HepG2 (cell line): Measurements from ENCODE around the gene HDAC10. TPM values are rescaled to one million over a fixed set of nuclear protein-coding genes. Genes with fewer than 3 reads are reported as not detected.

ENCODE experiments used
- ELF4 ChIP-seq: sonication (generic); formaldehyde crosslinking; IDR thresholded peaks from 2 replicates; pipeline ENCODE4 v1.5.0; 2020; ENCODE audit warnings: missing genetic modification reagents, mild to moderate bottlenecking, moderate library complexity, borderline replicate concordance
- GATA4 ChIP-seq: sonication (generic); IDR thresholded peaks from 2 replicates; pipeline ENCODE4 v1.6.1; 2016; ENCODE audit warnings: antibody characterized with exemption, low read depth, borderline replicate concordance
- LCORL ChIP-seq, 2 experiments: fragments of 450-650 bp in 1 of 2; sonication (generic) in 1 of 2; formaldehyde crosslinking in 1 of 2; IDR thresholded peaks; 2 replicates each; pipeline versions ENCODE4 v1.5.0 to v1.6.1; 2017 to 2020; ENCODE audit warnings: antibody characterized with exemption in 1 of 2, missing genetic modification reagents in 1 of 2
- MAF1 ChIP-seq: sonication (generic); formaldehyde crosslinking; IDR thresholded peaks from 2 replicates; pipeline ENCODE4 v1.5.0; 2020; ENCODE audit warnings: missing genetic modification reagents, borderline replicate concordance
- MED1 ChIP-seq: sonication (generic); formaldehyde crosslinking; IDR thresholded peaks from 2 replicates; pipeline ENCODE4 v1.4.0; 2020; ENCODE audit warnings: missing genetic modification reagents
- PCBP1 ChIP-seq: fragments of 200-400 bp; formaldehyde crosslinking; IDR thresholded peaks from 2 replicates; pipeline ENCODE4 v1.6.1; 2017; ENCODE audit warnings: mild to moderate bottlenecking, low read depth, low read length, borderline replicate concordance
- RFX1 ChIP-seq: fragments of 450-650 bp; IDR thresholded peaks from 2 replicates; pipeline ENCODE4 v1.6.1; 2017
- SIN3A ChIP-seq: IDR thresholded peaks from 2 replicates; pipeline ENCODE4 v1.6.1; 2011; ENCODE audit warnings: low read depth, mild to moderate bottlenecking, control low read depth, low read length, borderline replicate concordance
- SIX4 ChIP-seq: sonication (generic); formaldehyde crosslinking; IDR thresholded peaks from 2 replicates; pipeline ENCODE4 v1.4.0; 2020; ENCODE audit warnings: missing genetic modification reagents
- SP2 ChIP-seq: sonication (generic); formaldehyde crosslinking; IDR thresholded peaks from 2 replicates; pipeline ENCODE4 v1.5.1; 2020; ENCODE audit warnings: mild to moderate bottlenecking, missing genetic modification reagents
- YEATS4 ChIP-seq: sonication (generic); formaldehyde crosslinking; IDR thresholded peaks from 2 replicates; pipeline ENCODE4 v1.4.0; 2020; ENCODE audit warnings: missing genetic modification reagents, borderline replicate concordance
- ZSCAN21 ChIP-seq: sonication (generic); formaldehyde crosslinking; IDR thresholded peaks from 2 replicates; pipeline ENCODE4 v1.8.0; 2022; ENCODE audit warnings: mild to moderate bottlenecking, missing genetic modification reagents, moderate library complexity, borderline replicate concordance
- polyA plus RNA-seq, 8 experiments: library from polyadenylated mRNA; depleted of rRNA in 3 of 8; stranded (reverse) in 7 of 8; unstranded in 1 of 8; fragments of >200 nt; fragmentation: Illumina TruSeq in 4 of 8; extraction: Trizol in 4 of 8; gene quantifications; 2 replicates each; pipeline versions ENCODE4 v1.2.1 to v1.2.3, GENCODE V29; 2011 to 2016; ENCODE audit warnings: low read depth in 4 of 8, missing spikeins in 1 of 8, mixed read lengths in 1 of 8; ENCODE audit not compliant: insufficient read depth in 1 of 8
- total RNA-seq, 5 experiments: library from RNA; depleted of rRNA; stranded (reverse); fragments of >200 nt; fragmentation: Illumina TruSeq; extraction: Trizol; gene quantifications; 2 replicates each; pipeline ENCODE4 v1.2.3, GENCODE V29; 2016; ENCODE audit warnings: low read depth in 1 of 5
- TF ChIP-seq, protein P1 (sequence below): sonication (generic); formaldehyde crosslinking; IDR thresholded peaks from 2 replicates; pipeline ENCODE4 v1.4.0; 2020; ENCODE audit warnings: mild to moderate bottlenecking, missing genetic modification reagents
- TF ChIP-seq, protein P2 (sequence below): sonication (generic); formaldehyde crosslinking; IDR thresholded peaks from 2 replicates; pipeline ENCODE4 v1.4.0; 2020; ENCODE audit warnings: missing genetic modification reagents
- TF ChIP-seq, protein P3 (sequence below): IDR thresholded peaks from 2 replicates; pipeline ENCODE4 v1.6.1; 2018; ENCODE audit warnings: missing genetic modification reagents, mild to moderate bottlenecking, missing compliant biosample characterization

HDAC10 gene
- total and polyA plus RNA-seq, 2 of the 13 experiments (the other 11 are each of a cell fraction or from before 2014, with no cell fraction given), result 13.9 to 14.9 TPM

DNA sequence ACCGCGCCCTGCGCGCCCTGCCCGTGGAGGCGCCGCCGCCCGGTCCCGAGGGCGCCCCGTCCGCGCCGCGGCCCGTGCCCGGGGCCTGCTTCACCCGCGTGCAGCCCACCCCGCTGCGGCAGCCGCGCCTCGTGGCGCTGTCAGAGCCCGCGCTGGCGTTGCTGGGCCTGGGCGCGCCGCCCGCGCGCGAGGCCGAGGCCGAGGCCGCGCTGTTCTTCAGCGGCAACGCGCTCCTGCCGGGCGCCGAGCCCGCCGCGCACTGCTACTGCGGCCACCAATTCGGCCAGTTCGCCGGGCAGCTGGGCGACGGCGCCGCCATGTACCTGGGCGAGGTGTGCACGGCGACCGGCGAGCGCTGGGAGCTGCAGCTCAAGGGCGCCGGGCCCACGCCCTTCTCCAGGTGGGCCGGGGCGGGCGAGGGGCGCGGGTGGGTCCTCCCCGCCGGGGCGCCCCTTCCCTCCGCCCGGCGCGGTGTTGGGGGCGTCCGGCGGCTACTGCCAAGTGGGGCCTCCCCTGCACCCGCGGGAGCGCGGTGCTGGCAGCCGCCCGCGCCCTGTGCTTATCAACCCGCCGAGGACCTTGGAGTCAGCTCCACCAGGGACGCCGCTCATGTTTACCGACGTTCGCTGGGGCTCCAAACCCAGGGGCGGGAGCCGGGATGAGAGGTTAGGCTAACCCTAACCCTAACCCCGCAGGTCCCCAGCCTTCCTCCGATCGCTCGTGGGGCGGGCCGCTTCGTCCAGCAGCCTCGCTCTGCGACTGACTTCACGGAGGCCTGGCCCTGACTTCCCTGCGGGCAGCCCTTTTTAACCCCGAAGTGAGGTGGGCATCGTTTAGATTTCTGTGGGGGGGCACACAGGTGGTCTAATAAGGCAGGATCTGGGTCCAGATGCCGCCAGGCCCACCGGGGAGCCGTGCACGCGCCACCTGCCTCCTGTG lies 49.6 kb downstream of the HDAC10 start (continued):
- TF ChIP-seq, protein P1, sequence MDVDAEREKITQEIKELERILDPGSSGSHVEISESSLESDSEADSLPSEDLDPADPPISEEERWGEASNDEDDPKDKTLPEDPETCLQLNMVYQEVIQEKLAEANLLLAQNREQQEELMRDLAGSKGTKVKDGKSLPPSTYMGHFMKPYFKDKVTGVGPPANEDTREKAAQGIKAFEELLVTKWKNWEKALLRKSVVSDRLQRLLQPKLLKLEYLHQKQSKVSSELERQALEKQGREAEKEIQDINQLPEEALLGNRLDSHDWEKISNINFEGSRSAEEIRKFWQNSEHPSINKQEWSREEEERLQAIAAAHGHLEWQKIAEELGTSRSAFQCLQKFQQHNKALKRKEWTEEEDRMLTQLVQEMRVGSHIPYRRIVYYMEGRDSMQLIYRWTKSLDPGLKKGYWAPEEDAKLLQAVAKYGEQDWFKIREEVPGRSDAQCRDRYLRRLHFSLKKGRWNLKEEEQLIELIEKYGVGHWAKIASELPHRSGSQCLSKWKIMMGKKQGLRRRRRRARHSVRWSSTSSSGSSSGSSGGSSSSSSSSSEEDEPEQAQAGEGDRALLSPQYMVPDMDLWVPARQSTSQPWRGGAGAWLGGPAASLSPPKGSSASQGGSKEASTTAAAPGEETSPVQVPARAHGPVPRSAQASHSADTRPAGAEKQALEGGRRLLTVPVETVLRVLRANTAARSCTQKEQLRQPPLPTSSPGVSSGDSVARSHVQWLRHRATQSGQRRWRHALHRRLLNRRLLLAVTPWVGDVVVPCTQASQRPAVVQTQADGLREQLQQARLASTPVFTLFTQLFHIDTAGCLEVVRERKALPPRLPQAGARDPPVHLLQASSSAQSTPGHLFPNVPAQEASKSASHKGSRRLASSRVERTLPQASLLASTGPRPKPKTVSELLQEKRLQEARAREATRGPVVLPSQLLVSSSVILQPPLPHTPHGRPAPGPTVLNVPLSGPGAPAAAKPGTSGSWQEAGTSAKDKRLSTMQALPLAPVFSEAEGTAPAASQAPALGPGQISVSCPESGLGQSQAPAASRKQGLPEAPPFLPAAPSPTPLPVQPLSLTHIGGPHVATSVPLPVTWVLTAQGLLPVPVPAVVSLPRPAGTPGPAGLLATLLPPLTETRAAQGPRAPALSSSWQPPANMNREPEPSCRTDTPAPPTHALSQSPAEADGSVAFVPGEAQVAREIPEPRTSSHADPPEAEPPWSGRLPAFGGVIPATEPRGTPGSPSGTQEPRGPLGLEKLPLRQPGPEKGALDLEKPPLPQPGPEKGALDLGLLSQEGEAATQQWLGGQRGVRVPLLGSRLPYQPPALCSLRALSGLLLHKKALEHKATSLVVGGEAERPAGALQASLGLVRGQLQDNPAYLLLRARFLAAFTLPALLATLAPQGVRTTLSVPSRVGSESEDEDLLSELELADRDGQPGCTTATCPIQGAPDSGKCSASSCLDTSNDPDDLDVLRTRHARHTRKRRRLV, result no peak
- TF ChIP-seq SIX4 (CRISPR knock-in tag), result no peak
- no peak for TF ChIP-seq PCBP1
- TF ChIP-seq, protein P2, sequence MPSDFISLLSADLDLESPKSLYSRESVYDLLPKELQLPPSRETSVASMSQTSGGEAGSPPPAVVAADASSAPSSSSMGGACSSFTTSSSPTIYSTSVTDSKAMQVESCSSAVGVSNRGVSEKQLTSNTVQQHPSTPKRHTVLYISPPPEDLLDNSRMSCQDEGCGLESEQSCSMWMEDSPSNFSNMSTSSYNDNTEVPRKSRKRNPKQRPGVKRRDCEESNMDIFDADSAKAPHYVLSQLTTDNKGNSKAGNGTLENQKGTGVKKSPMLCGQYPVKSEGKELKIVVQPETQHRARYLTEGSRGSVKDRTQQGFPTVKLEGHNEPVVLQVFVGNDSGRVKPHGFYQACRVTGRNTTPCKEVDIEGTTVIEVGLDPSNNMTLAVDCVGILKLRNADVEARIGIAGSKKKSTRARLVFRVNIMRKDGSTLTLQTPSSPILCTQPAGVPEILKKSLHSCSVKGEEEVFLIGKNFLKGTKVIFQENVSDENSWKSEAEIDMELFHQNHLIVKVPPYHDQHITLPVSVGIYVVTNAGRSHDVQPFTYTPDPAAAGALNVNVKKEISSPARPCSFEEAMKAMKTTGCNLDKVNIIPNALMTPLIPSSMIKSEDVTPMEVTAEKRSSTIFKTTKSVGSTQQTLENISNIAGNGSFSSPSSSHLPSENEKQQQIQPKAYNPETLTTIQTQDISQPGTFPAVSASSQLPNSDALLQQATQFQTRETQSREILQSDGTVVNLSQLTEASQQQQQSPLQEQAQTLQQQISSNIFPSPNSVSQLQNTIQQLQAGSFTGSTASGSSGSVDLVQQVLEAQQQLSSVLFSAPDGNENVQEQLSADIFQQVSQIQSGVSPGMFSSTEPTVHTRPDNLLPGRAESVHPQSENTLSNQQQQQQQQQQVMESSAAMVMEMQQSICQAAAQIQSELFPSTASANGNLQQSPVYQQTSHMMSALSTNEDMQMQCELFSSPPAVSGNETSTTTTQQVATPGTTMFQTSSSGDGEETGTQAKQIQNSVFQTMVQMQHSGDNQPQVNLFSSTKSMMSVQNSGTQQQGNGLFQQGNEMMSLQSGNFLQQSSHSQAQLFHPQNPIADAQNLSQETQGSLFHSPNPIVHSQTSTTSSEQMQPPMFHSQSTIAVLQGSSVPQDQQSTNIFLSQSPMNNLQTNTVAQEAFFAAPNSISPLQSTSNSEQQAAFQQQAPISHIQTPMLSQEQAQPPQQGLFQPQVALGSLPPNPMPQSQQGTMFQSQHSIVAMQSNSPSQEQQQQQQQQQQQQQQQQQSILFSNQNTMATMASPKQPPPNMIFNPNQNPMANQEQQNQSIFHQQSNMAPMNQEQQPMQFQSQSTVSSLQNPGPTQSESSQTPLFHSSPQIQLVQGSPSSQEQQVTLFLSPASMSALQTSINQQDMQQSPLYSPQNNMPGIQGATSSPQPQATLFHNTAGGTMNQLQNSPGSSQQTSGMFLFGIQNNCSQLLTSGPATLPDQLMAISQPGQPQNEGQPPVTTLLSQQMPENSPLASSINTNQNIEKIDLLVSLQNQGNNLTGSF (CRISPR knock-in tag), result no peak
- 0 out of 2 replicates have a peak, but pooled peaks have one; percentile 19 for TF ChIP-seq ZSCAN21 (CRISPR knock-in tag)
- no peak for TF ChIP-seq LCORL (IDR thresholded peaks at IDR 0.05)
- TF ChIP-seq LCORL (CRISPR knock-in tag; IDR thresholded peaks at IDR 0.05), result no peak
- TF ChIP-seq MAF1 (CRISPR knock-in tag), result 0 out of 2 replicates have a peak, but pooled peaks have one; percentile 35
- TF ChIP-seq, protein P3, sequence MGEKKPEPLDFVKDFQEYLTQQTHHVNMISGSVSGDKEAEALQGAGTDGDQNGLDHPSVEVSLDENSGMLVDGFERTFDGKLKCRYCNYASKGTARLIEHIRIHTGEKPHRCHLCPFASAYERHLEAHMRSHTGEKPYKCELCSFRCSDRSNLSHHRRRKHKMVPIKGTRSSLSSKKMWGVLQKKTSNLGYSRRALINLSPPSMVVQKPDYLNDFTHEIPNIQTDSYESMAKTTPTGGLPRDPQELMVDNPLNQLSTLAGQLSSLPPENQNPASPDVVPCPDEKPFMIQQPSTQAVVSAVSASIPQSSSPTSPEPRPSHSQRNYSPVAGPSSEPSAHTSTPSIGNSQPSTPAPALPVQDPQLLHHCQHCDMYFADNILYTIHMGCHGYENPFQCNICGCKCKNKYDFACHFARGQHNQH, result no peak
- no peak for TF ChIP-seq RFX1
- no peak for TF ChIP-seq ELF4 (CRISPR knock-in tag)
- TF ChIP-seq GATA4, result no peak
- TF ChIP-seq SP2 (CRISPR knock-in tag), result no peak; the same call in 1 of the 2 replicates
- peak; percentile 24; the same call in 1 of the 2 replicates for TF ChIP-seq YEATS4 (CRISPR knock-in tag)
- peak; percentile 22; the same call in 1 of the 2 replicates for TF ChIP-seq SIN3A
- TF ChIP-seq MED1 (CRISPR knock-in tag), result 0 out of 2 replicates have a peak, but pooled peaks have one; percentile 2
